Measurements from ENCODE around the gene TSPEAR. TPM values are rescaled to one million over a fixed set of nuclear protein-coding genes. Genes with fewer than 3 reads are reported as not detected.
"Not testable (repeated sequence)": the region's sequence is repeated elsewhere in the genome, so short reads cannot be mapped to it uniquely, and the experiment has no call there.

Gene TSPEAR
- total RNA-seq, 1 experiment from 2014 or later: not detected

DNA sequence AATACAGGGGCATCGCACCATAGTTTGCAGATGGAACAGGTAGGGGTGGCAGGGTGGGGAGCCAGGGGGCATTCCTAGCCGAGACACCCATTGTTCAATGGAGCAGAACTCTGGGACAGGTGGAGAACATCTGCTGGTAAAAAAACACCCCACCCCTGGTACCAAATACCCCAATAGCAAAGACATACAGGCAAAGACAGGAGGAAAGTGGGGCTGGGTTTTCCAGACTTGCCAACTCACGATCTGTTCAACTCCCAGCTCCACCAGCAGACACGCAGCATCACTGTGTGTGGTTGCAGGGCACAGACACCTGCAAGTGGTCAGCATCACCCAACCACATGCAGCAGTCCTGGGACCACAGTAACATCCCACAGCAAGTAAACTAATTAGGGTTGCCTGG lies 99.8 kb downstream of the TSPEAR start:
- Histone ChIP-seq H3K27me3 (ENCODE audit: control insufficient read depth, insufficient read depth, low read length) (no peaks in the 10 kb centered on the region), H3K9me3 (ENCODE audit: control insufficient read depth, insufficient read depth, low read depth, low read length) (peaks cover 3% of the 10 kb centered on the region; the same call in 1 of the 2 replicates), H3K4me1 (ENCODE audit: control insufficient read depth, insufficient read depth, low read length) (no peaks in the 10 kb centered on the region), H3K36me3 (ENCODE audit: control insufficient read depth, insufficient read depth, low read length) (no peaks in the 10 kb centered on the region), H3K27ac (ENCODE audit: low read length) (no peak overlapping the region), H3K4me3 (ENCODE audit: low read depth in 2 of 2, low read length in 2 of 2) (no peak overlapping the region)
- ATAC-seq (no peak), DNase-seq (ENCODE audit: low read depth, low spot score) (no peak)
- TF ChIP-seq TCF7L2 (IDR thresholded peaks at IDR 0.05; ENCODE audit: low read depth, low read length) (no peak), POLR2AphosphoS5 (IDR thresholded peaks at IDR 0.05; ENCODE audit: low read depth, low read length) (no peak), SIN3A (IDR thresholded peaks at IDR 0.05; ENCODE audit: borderline replicate concordance, insufficient read depth, low read depth, low read length) (no peak)
- TF ChIP-seq, protein P1, sequence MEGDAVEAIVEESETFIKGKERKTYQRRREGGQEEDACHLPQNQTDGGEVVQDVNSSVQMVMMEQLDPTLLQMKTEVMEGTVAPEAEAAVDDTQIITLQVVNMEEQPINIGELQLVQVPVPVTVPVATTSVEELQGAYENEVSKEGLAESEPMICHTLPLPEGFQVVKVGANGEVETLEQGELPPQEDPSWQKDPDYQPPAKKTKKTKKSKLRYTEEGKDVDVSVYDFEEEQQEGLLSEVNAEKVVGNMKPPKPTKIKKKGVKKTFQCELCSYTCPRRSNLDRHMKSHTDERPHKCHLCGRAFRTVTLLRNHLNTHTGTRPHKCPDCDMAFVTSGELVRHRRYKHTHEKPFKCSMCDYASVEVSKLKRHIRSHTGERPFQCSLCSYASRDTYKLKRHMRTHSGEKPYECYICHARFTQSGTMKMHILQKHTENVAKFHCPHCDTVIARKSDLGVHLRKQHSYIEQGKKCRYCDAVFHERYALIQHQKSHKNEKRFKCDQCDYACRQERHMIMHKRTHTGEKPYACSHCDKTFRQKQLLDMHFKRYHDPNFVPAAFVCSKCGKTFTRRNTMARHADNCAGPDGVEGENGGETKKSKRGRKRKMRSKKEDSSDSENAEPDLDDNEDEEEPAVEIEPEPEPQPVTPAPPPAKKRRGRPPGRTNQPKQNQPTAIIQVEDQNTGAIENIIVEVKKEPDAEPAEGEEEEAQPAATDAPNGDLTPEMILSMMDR (IDR thresholded peaks at IDR 0.05): no peak
- TF ChIP-seq, protein P2, sequence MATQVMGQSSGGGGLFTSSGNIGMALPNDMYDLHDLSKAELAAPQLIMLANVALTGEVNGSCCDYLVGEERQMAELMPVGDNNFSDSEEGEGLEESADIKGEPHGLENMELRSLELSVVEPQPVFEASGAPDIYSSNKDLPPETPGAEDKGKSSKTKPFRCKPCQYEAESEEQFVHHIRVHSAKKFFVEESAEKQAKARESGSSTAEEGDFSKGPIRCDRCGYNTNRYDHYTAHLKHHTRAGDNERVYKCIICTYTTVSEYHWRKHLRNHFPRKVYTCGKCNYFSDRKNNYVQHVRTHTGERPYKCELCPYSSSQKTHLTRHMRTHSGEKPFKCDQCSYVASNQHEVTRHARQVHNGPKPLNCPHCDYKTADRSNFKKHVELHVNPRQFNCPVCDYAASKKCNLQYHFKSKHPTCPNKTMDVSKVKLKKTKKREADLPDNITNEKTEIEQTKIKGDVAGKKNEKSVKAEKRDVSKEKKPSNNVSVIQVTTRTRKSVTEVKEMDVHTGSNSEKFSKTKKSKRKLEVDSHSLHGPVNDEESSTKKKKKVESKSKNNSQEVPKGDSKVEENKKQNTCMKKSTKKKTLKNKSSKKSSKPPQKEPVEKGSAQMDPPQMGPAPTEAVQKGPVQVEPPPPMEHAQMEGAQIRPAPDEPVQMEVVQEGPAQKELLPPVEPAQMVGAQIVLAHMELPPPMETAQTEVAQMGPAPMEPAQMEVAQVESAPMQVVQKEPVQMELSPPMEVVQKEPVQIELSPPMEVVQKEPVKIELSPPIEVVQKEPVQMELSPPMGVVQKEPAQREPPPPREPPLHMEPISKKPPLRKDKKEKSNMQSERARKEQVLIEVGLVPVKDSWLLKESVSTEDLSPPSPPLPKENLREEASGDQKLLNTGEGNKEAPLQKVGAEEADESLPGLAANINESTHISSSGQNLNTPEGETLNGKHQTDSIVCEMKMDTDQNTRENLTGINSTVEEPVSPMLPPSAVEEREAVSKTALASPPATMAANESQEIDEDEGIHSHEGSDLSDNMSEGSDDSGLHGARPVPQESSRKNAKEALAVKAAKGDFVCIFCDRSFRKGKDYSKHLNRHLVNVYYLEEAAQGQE (IDR thresholded peaks at IDR 0.05; ENCODE audit: insufficient read depth in 1 of 2, low read depth in 2 of 2, low read length in 1 of 2): no peak
- no TSS peak for BruUV-seq (replicated peaks)
- POLR2A ChIA-PET: no interaction called here
- CTCF ChIA-PET: no interaction called here
- in situ Hi-C loops (cut with HindIII; ENCODE audit: low pct_unique_long_range_greater_than_20kb, low sequenced_read_pairs) (no loop called here), intact Hi-C loops (cut with micrococcal nuclease; ENCODE audit: unreplicated experiment) (no loop called here)

DNA sequence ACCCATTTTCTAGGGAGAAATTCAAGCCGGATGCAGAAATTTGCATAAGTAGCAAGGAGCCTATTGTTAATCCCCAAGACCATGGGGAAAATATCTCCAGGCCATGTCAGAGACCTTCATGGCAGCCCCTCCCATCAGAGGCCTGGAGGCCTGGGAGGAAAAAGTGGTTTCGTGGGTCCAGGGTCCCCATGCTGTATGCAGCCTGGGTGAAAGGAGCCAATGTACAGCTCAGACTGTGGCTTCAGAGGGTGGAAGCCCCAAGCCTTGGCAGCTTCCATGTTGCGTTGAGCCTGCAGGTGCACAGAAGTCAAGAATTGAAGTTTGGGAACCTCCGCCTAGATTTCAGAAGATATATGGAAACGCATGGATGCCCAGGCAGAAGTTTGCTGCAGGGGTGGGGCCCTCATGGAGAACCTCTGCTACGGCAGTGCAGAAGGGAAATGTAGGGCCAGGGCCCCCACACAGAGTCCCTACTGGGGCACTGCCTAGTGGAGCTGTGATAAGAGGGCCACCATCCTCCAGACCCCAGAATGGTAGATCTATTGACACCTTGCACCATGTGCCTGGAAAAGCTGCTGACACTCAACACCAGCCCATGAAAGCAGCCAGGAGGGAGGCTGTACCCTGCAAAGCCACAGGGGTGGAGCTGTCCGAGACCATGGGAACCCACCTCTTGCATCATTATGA lies 101.1 kb downstream of the TSPEAR start:
- H3K4me1 ChIP-seq (ENCODE audit: control insufficient read depth, insufficient read depth, low read length); H3K27ac ChIP-seq (ENCODE audit: low read length); DNase-seq (ENCODE audit: low read depth, low spot score); BruUV-seq (replicated peaks); CTCF ChIA-PET; POLR2A ChIA-PET; intact Hi-C loops (cut with micrococcal nuclease; ENCODE audit: unreplicated experiment); ATAC-seq; H3K9me3 ChIP-seq (ENCODE audit: control insufficient read depth, insufficient read depth, low read depth, low read length); H3K36me3 ChIP-seq (ENCODE audit: control insufficient read depth, insufficient read depth, low read length); H3K27me3 ChIP-seq (ENCODE audit: control insufficient read depth, insufficient read depth, low read length); H3K4me3 ChIP-seq (ENCODE audit: low read depth in 2 of 2, low read length in 2 of 2); in situ Hi-C loops (cut with HindIII; ENCODE audit: low pct_unique_long_range_greater_than_20kb, low sequenced_read_pairs): not testable (repeated sequence)

DNA sequence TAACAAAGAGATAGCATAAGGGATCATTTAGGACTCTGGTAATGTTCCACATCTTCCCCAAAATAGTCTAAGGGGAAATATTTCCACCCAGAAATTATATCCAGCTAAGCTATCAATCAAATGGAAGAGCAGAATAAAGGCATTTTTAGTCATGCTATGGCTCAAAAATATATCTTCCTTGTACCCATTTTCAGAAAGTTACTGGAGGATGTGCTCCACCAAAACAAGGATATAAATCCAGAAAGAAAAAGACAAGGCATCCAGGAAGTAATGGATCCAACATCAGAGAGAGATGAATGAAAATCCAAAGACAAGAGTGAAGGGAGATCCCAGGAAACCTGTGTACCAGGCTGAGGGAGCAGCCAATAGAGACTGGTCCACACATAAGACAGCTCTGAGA lies 102.2 kb downstream of the TSPEAR start:
- H3K9me3 ChIP-seq (ENCODE audit: control insufficient read depth, insufficient read depth, low read depth, low read length): peaks cover 3% of the 10 kb centered on the region; the same call in 1 of the 2 replicates
- ATAC-seq: no peak
- H3K27ac ChIP-seq (ENCODE audit: low read length): no peak overlapping the region
- in situ Hi-C loops (cut with HindIII; ENCODE audit: low pct_unique_long_range_greater_than_20kb, low sequenced_read_pairs) (no loop called here), intact Hi-C loops (cut with micrococcal nuclease; ENCODE audit: unreplicated experiment) (no loop called here)
- POLR2A ChIA-PET: no interaction called here
- no peak overlapping the region for H3K4me3 ChIP-seq (ENCODE audit: low read depth in 2 of 2, low read length in 2 of 2)
- DNase-seq (ENCODE audit: low read depth, low spot score): no peak
- no TSS peak for BruUV-seq (replicated peaks)
- H3K4me1 ChIP-seq (ENCODE audit: control insufficient read depth, insufficient read depth, low read length): no peaks in the 10 kb centered on the region
- CTCF ChIA-PET: no interaction called here
- H3K27me3 ChIP-seq (ENCODE audit: control insufficient read depth, insufficient read depth, low read length): no peaks in the 10 kb centered on the region
- H3K36me3 ChIP-seq (ENCODE audit: control insufficient read depth, insufficient read depth, low read length): no peaks in the 10 kb centered on the region
- TF ChIP-seq, protein P1 (IDR thresholded peaks at IDR 0.05): no peak
- TF ChIP-seq TCF7L2 (IDR thresholded peaks at IDR 0.05; ENCODE audit: low read depth, low read length) (no peak), POLR2AphosphoS5 (IDR thresholded peaks at IDR 0.05; ENCODE audit: low read depth, low read length) (no peak), SIN3A (IDR thresholded peaks at IDR 0.05; ENCODE audit: borderline replicate concordance, insufficient read depth, low read depth, low read length) (no peak)
- TF ChIP-seq, protein P2 (IDR thresholded peaks at IDR 0.05; ENCODE audit: insufficient read depth in 1 of 2, low read depth in 2 of 2, low read length in 1 of 2): no peak
